HG02884 (cell line): ENCODE results near the gene AFF1.
A peak's percentile ranks its signal among the peaks of the same experiment; 100 is the strongest.

Experiments used
- ATAC-seq: cut with Tn5 transposase; IDR thresholded peaks from one replicate; pipeline ENCODE4 v1.9.1; 2021; ENCODE audit warnings: mild to moderate bottlenecking, moderate library complexity; ENCODE audit not compliant: unreplicated experiment

Gene AFF1

GRCh38 chr4:86950831-86951525, 16.2 kb downstream of the AFF1 start:
- ATAC-seq, result no peak

GRCh38 chr4:86955888-86956451, 21.2 kb downstream of the AFF1 start:
- ATAC-seq, result no peak

GRCh38 chr4:86957215-86957614, 22.4 kb downstream of the AFF1 start:
- peak; percentile 42 for ATAC-seq

GRCh38 chr4:86959588-86960500, 25.0 kb downstream of the AFF1 start:
- ATAC-seq, result no peak

- ATAC-seq, result no peak
Measured at GRCh38 chr4:86960557-86960961, 25.7 kb downstream of the AFF1 start.

- peak; percentile 2 for ATAC-seq
Measured at GRCh38 chr4:86961116-86961515, 26.3 kb downstream of the AFF1 start.

- ATAC-seq, result peak; percentile 80
Measured at GRCh38 chr4:86961605-86962295, 26.9 kb downstream of the AFF1 start.

GRCh38 chr4:86963697-86964096, 28.9 kb downstream of the AFF1 start:
- ATAC-seq, result no peak

GRCh38 chr4:86965019-86965976, 30.5 kb downstream of the AFF1 start:
- peak; percentile 52 for ATAC-seq

- ATAC-seq, result no peak
Measured at GRCh38 chr4:86967073-86967472, 32.3 kb downstream of the AFF1 start.

GRCh38 chr4:86967798-86968197, 33.0 kb downstream of the AFF1 start:
- no peak for ATAC-seq

- no peak for ATAC-seq
Measured at GRCh38 chr4:86968547-86968946, 33.7 kb downstream of the AFF1 start.

GRCh38 chr4:86970447-86971354, 35.9 kb downstream of the AFF1 start:
- ATAC-seq, result no peak

GRCh38 chr4:86971355-86971683, 36.5 kb downstream of the AFF1 start:
- ATAC-seq, result no peak

- no peak for ATAC-seq
Measured at GRCh38 chr4:86972997-86973396, 38.2 kb downstream of the AFF1 start.

- no peak for ATAC-seq
Measured at GRCh38 chr4:86973668-86974067, 38.9 kb downstream of the AFF1 start.

GRCh38 chr4:86974551-86974994, 39.8 kb downstream of the AFF1 start:
- ATAC-seq, result no peak

GRCh38 chr4:86975927-86976326, 41.1 kb downstream of the AFF1 start:
- ATAC-seq, result no peak
